Ramos (cell line): ENCODE measurements around the gene OR4E1.
"Not testable (repeated sequence)": the region's sequence is repeated elsewhere in the genome, so short reads cannot be mapped to it uniquely, and the experiment has no call there.

Source experiments
- in situ Hi-C: fragments of 300-500 bp; cut with MboI; formaldehyde crosslinking; loops from one replicate; pipeline ENCODE4 v1.14.3; 2022; ENCODE audit warnings: low sequenced_read_pairs; ENCODE audit not compliant: unreplicated experiment

OR4E1 gene, protein sequence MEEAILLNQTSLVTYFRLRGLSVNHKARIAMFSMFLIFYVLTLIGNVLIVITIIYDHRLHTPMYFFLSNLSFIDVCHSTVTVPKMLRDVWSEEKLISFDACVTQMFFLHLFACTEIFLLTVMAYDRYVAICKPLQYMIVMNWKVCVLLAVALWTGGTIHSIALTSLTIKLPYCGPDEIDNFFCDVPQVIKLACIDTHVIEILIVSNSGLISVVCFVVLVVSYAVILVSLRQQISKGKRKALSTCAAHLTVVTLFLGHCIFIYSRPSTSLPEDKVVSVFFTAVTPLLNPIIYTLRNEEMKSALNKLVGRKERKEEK

DNA sequence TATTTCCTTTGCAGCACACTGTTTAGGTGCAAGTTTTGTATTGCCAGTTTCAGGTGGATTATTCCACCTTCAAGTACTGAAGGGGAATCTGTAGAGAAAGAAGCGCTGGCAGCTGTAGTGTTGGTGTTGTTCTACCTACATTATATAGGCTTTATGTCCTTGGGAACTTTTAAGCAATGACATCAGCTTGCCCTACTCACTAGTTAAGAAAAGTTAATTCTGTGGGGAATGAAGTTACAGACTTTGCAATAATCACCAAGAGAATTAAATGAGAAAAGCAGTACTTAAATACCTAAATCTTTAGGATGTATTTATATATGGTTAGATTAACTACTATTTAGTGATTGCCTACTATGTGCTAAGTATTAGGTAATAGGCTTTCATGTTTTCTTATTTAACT lies at the start of gene OR4E1:
Gene OR4E1 (minus strand): TSS at position 101 of the 400 bp plus-strand sequence. CDS start 2,883 bp downstream, outside the sequence.
- in situ Hi-C loops, result no loop called here

DNA sequence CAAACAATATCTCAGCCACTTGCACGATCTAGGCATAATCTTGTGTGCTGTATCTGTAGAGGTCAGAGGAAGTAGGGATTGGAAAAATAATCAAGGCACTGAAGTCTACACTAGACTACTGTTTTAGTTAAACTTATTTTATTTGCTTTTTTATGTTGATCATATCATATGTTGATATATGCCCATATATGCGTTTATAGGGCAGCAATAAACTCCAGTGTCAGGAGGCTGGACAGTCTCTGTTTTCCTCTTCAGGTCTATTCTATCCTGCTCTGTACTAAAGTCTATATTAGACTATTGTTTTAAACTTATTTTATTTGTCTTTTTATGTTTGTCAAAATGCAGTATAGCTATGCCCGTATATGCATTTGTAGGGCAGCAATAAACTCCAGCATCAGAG lies 47.9 kb upstream of the OR4E1 start:
- in situ Hi-C loops, result no loop called here

DNA sequence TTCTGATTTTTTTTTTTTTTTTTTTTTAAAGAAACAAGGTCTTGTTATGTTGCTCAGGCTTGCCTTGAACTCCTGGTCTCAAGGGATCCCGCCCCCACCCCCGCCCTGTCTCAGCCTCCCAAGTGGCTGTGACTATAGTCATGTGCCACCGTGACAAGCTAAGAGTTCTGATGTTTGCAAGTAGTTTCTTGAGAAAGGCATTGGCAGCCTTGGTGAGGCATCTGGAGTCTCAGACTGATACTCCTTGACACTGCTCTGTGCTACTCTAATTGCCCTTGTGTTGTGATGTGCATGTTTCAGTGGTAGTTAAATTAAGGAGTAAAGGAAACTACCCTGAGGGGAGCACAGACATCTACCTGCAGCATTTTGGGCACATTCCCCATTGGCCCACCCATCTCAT lies 46.2 kb upstream of the OR4E1 start:
- in situ Hi-C loops, result no loop called here

DNA sequence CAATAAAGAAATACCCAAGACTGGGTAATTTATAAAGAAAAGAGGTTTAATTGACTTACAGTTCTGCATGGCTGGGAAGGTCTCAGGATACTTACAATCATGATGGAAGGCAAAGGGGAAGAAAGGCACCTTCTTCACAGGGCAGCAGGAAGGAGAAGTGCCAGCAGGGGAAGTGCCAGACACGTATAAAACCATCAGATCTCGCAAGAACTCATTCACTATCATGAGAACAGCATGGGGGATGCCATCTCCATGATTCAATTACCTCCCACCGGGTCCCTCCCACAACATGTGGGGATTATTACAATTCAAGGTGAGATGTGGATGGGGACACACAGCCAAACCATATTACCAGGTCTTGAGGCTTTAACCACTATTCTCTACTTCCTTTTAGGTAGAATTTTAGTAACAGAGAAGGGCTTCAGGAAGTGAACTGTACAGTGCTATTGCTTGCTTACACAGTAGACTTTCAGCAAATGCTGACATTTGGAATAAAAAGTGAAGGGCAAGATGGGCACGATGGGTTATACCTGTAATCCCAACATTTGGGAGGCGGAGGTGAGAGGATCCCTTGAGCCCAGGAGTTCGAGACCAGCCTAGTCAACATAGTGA lies 40.8 kb upstream of the OR4E1 start:
- in situ Hi-C loops, result no loop called here

DNA sequence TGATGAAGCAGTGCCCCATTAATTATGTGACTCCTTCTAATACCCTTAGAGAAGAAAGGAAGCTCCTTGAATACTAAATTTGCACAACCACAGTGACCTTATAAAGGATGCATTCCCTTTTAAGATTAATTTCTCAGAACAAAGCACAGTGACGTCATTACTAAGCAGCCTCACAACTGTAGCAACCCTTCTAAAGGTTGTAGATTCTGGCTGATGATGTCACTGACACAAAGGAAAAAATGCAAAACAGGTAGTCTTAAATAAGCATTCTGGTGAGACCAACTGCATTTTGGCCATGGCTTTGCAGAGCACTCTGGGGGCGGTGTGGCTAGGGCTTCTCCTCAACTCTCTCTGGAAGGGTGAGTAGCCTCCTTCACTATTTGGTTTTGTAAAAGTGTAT lies 38.4 kb upstream of the OR4E1 start:
- in situ Hi-C loops, result no loop called here

DNA sequence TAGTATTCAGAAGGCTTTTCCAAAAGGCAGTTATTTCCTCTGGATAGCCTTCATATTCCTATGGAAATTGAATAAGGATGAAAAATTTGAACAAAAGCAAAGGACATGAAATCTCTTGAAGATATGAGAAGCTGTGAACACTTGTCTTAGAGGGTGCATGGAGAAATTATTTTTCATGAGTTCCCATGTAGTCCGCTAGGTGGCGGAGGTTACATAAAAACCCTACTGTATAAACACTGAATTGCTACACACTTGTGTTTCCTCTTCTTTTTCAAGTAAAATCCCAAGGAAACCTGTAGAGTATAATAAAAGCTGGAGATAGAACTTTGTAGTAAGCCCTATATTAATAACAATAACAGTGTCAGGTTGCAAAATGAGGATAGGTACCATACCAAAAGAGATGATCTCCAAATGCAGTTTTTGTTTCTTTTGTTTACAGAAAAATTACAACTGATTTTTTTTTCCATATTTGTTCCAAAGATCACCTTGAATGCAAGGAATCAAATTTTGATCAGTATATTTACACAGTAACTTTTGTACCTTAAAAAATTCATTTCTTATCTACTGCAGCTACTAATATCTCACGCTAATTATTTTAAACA lies 37.8 kb upstream of the OR4E1 start:
- in situ Hi-C loops, result no loop called here

DNA sequence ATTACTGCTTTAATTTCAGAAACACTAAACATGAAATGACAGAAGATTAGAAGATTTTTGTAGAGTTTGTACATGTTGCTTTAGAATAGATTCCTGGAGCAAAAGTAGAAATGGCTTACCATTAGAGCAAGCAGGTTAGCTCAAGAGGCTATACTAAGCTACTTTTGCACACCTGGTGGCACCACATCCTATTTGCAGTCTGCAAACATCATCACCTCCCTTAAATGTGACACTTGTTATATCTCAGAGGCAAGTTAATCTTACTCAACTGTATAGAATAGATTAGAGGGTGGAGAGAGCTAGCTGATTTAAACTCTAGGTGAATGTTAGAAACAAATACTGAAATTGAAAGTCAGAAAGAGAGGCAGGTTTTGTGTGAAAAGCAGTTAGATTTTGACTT lies 30.7 kb upstream of the OR4E1 start:
- in situ Hi-C loops, result no loop called here

DNA sequence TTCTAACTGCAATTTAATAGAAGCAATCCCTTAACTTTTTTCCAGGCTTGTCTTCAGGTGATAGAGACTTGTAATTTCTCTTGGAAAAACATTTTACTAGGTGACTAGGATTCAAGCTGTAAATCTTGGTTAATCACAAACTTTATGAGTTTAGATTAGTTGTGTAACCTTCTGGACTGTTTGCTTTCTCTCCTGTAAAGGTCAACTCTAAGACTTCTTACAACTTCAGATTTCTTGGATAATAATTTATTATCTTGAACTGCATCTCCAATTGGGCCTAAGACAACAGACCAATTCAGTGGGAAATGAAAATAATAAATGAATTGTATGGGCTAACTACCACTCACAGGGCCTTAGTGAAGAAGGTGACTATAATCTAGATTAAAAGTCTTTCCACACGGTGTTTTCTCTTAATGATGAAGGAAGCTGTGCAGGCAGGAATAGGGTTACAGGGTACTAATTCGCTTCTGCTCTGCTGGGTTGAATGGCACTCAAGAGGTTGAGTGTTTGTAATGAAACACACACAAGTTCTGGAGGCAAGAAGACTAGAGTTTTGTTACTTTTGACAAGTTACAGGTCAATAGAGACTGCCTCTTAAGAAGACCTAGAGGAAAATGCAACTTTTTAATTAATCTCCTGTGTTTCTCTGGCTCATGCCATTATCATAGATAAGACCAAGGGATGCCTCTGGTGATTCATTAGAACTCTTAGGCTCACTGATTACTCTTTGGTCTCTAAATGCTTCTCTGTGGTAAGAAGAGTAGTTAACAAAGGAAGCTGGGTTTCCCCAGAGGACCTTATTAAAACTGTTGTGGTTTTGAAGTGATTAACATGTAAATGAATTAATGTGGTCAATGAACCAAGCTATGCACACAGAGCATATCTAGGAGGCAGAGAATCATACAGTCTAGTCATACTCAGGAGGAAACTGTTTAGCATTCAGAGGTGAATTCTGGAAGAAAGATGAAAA lies 30.0 kb upstream of the OR4E1 start:
- in situ Hi-C loops, result no loop called here

DNA sequence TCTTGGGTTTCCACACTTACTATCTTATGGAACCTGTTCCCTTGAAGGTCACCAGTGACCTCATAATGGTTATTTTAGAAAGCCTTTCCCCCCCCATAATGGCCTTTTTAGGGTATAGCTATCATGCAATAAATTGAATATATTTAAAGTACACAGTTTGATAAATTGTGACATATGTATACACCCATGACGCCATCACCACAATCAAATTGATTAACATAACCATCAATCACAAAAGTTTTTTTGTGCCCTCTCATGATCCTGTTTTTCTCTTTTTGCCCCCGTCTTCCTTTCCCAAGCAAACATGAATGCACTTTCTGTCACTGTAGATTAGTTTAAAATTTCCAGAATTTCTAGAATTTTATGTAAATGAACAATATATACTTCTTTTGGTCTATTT lies 28.7 kb upstream of the OR4E1 start:
- in situ Hi-C loops, result no loop called here

DNA sequence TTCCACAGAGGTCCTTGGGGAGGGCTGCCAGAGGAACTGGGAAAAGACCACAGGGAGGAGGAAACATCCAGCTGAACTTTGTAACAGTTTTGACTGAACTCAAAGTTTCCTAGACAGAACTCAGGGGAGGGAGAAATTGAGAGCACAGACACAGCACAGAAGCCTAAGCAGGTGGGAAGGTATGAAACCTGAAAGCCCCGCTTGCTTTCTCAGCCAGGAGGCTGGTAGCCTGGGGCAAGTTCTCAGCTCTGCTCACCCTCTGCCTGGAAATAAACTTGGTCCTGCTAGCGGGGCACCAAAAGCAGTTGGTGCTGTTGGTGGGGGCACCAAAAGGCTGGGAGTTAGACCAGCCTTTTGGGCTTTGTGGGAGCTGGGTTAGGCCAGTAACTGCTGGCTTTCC lies 25.9 kb upstream of the OR4E1 start:
- in situ Hi-C loops, result no loop called here

DNA sequence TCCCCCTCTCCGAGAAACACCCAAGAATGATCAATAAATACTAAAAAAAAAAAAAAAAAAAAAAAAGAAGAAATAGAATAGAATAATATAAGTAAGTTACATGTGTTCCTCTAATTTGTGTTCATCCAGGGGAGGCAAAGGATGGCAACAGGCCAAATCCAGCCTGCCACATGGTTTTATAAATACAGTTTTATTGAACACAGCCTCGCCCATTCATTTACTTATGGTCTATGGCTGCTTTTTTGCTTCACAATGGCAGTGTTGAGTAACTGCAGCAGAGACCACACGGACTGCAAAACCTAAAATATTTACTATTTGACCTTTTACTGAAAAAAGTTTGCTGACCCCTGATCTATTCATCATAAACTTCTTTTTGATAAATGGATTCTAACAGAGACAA lies 24.9 kb upstream of the OR4E1 start:
- in situ Hi-C loops, result not testable (repeated sequence)

DNA sequence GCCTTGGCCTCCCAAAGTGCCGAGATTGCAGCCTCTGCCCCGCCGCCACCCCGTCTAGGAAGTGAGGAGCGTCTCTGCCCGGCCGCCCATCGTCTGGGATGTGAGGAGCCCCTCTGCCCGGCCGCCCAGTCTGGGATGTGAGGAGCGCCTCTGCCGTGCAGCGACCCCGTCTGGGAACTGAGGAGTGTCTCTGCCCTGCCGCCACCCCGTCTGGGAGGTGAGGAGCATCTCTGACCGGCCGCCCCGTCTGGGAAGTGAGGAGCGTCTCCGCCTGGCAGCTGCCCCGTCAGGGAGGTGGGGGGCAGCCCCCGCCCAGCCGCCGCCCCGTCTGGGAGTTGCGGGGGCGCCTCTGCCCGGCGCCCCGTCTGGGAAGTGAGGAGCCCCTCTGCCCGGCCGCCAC lies 24.0 kb upstream of the OR4E1 start:
- in situ Hi-C loops, result not testable (repeated sequence)

DNA sequence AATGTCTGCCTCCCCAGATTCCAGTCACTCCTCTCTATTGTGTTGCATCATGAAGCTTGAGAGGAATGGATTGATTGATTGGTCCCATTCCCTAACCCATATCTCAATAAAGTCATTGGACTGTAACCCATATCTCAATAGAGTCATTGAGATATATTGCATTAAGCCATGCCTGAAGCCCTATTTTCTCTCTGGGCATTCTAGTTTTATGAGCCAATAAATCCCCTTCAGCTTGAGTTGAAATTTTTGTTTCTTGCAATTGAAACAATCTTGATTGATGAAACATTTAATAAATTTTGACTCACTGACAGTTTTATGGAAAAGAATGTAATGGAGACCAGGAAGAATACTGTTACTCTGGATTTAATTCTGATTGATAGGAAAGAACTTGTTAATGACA lies 20.8 kb upstream of the OR4E1 start:
- in situ Hi-C loops, result no loop called here

DNA sequence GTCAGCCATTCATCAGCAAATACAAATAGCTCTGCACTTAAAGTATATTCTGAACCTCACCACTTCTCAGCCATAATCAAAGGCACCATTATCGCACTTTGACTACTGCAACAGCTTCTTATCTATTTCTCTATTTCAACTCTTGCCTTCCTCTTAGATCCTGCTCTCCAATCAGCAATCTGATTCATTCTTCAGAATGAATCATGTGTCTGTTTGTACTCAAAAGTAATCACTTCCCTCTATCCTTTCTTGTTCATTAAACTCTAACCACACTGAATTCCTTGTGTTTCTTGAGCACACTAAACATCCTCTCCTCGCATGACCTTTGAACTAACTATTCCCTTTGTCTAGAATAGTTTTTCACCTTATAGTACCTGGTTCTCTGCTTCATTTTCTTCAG lies 12.8 kb upstream of the OR4E1 start:
- in situ Hi-C loops, result no loop called here

DNA sequence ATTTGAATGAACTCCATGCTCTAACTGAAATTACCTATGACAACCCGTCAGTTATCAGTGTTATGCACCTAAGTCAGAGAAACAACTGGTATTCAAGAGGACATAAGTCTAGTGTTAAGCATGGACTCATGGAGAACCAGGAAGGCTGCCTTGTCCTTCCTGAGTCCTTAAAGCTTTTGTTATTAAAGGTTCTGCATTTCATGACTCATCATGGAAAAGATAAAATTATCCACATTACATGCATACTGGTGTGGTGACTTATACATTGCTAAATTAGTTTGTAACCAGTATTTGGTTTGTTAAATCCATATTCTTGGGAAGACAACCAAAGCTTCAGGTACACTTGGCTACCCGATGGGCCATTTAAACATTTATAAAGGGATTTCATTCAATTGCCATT lies 6.5 kb upstream of the OR4E1 start:
- in situ Hi-C loops, result no loop called here

DNA sequence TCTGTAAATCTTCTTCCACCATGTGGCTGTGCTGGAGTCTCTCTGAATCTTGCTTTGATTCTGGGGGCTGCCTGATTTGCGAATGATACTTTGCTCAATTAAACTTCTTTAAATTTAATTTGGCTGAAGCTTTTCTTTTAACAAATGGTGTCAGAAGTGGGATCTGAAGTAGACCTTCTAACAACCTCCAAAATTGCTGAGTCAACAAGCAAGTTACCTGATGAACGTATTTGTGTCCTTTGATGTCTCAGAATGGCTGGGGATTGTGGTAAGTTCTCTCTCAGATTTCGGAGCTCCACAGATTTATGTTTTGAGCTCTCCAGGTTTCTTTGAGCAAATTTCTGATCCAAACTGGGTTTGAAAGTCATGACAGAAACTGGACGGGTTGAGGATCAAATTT lies 1.9 kb upstream of the OR4E1 start:
- in situ Hi-C loops, result no loop called here

DNA sequence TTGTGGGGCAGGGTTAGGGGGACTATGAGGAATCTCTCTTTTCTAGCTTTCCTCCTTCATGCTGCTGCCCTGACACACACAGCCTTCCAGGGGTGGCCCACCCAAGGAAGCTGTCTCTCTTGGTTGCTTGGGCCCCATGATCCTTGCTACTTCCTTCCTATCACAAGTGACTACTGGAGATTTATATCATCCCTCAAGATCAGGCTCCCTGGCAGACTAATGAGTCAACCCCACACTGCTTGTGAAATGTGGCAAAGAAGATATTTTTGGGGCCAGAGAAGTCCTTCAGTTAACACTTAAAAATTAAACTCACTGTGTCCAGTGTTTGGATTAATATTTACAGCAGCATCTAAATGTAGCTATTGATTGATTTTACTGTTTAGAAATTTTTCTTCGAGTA lies 1.5 kb downstream of the OR4E1 start:
- in situ Hi-C loops, result no loop called here

DNA sequence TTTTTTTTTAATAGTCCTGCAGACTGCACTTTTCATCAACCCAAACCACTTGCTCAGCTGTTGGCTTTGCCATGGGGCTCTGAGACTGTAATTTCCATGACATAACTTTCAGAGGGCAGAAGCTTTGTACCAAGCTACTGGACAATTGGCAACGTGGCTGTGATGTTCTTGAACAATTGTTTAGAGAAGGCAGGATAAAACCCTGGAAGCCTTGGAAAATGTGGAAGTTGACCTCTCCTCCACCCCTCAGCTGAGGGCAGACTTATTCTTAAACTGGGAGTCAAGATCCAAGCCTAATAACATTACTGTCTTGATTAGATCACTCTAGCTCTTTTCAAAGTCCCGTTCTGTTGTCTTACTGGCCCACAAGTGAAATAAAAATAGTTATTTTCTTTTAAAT lies 2.2 kb downstream of the OR4E1 start:
- in situ Hi-C loops, result no loop called here

DNA sequence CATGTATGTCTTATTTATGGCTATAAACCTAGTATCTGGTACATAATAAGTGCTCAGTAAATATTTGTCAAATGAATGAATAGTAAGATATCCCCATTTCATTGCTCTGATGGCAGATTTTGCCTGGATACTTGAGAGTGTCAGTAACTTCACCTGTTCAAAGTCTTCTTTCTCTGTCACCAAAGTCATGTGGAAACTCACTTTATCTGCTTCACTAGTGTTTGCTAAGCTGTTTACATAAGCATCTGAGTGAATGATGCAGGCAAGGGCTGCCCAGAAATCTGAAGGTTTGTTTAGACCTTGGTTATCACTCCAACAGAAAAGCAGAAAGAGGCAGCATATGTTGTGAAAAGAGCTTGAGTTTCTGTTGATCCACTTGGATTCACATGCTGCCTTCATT lies 4.3 kb downstream of the OR4E1 start:
- in situ Hi-C loops, result no loop called here

DNA sequence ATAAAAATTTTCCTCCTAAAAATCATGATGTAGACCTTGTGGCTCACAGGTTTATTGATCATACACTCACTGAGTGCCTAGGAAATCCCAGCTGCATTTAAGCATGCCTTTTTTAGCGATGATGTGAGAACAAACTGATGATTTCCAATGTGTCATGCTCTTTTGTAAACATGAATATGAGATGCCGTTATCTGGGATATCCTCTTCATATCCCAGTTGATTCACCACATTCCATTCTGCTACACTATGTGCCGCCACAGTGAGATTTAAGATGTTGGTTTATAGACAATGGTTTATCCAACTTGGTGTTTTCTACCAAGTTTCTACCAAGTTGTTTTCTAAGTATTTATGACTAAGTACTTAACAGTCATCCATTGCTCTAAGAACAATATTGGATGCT lies 5.2 kb downstream of the OR4E1 start:
- in situ Hi-C loops, result no loop called here

DNA sequence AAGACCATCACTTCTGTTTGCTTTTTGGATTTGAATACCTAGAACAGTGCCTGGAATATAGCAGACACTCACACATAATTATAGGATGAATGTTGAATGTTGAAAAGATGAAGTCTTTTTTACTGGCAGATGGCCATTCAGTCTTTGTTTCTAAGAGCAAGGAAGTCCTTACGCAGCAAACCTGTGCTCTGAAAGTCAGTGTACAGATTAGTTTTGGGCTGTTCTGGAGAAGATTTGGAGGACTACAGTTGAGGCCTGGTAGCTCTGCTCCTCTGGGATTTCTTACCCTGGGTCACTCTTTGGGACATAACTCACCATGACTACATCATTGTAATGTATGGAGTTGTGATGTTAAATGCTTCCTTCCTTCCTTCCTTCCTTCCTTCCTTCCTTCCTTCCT lies 16.6 kb downstream of the OR4E1 start:
- in situ Hi-C loops, result no loop called here
